GM23338 (cell line): ENCODE results near the gene CFAP157.

Experiments
- CREB1 ChIP-seq: fragments of 250-450 bp; sonication (Bioruptor Pico); IDR thresholded peaks from 2 replicates; pipeline ENCODE4 v1.5.0; 2020; ENCODE audit warnings: low read depth, mild to moderate bottlenecking, moderate library complexity
- EZH2 ChIP-seq: fragments of 200-600 bp; sonication (generic); IDR thresholded peaks from one replicate; pipeline ENCODE4 v1.8.0; 2017; ENCODE audit warnings: antibody characterized with exemption, mild to moderate bottlenecking, low read depth; ENCODE audit not compliant: unreplicated experiment
- EZH2phosphoT487 ChIP-seq: fragments of 200-600 bp; sonication (generic); IDR thresholded peaks from one replicate; pipeline ENCODE4 v1.8.1; 2018; ENCODE audit warnings: antibody characterized with exemption; ENCODE audit not compliant: unreplicated experiment
- JUNB ChIP-seq: IDR thresholded peaks from one replicate; pipeline ENCODE4 v1.6.1; 2016; ENCODE audit warnings: antibody characterized with exemption; ENCODE audit not compliant: unreplicated experiment
- NANOG ChIP-seq: IDR thresholded peaks from 2 replicates; pipeline ENCODE4 v1.6.1; 2016; ENCODE audit warnings: antibody characterized with exemption, borderline replicate concordance
- POLR2AphosphoS5 ChIP-seq: IDR thresholded peaks from 2 replicates; pipeline ENCODE4 v1.6.1; 2016; ENCODE audit warnings: antibody characterized with exemption, low read depth
- STAT1 ChIP-seq: IDR thresholded peaks from one replicate; pipeline ENCODE4 v1.6.1; 2016; ENCODE audit warnings: antibody characterized with exemption; ENCODE audit not compliant: unreplicated experiment
- ZNF114 ChIP-seq: fragments of 250-450 bp; sonication (Bioruptor Pico); IDR thresholded peaks from 2 replicates; pipeline ENCODE4 v1.5.0; 2020; ENCODE audit warnings: mild to moderate bottlenecking, moderate library complexity
- ZNF331 ChIP-seq: fragments of 250-450 bp; sonication (Bioruptor Pico); IDR thresholded peaks from 2 replicates; pipeline ENCODE4 v1.5.0; 2020; ENCODE audit warnings: low read depth, mild to moderate bottlenecking, moderate library complexity
- TF ChIP-seq, protein P1 (sequence below), 2 experiments: fragments of 200-600 bp in 1 of 2; sonication (generic) in 1 of 2; conservative IDR thresholded peaks; 2 replicates each; pipeline versions ENCODE4 v1.5.1 to v1.6.1; 2016 to 2017; ENCODE audit warnings: antibody characterized with exemption in 2 of 2, low read depth in 2 of 2, mild to moderate bottlenecking in 2 of 2, moderate library complexity in 1 of 2
- TF ChIP-seq, protein P2 (sequence below): IDR thresholded peaks from one replicate; pipeline ENCODE4 v1.6.1; 2018; ENCODE audit warnings: antibody characterized with exemption; ENCODE audit not compliant: unreplicated experiment
- TF ChIP-seq, protein P3 (sequence below): IDR thresholded peaks from 2 replicates; pipeline ENCODE4 v1.6.1; 2016; ENCODE audit warnings: antibody characterized with exemption
- TF ChIP-seq, protein P4 (sequence below): fragments of 250-450 bp; sonication (Bioruptor Pico); IDR thresholded peaks from 2 replicates; pipeline ENCODE4 v1.5.0; 2020; ENCODE audit warnings: mild to moderate bottlenecking, moderate library complexity

DNA sequence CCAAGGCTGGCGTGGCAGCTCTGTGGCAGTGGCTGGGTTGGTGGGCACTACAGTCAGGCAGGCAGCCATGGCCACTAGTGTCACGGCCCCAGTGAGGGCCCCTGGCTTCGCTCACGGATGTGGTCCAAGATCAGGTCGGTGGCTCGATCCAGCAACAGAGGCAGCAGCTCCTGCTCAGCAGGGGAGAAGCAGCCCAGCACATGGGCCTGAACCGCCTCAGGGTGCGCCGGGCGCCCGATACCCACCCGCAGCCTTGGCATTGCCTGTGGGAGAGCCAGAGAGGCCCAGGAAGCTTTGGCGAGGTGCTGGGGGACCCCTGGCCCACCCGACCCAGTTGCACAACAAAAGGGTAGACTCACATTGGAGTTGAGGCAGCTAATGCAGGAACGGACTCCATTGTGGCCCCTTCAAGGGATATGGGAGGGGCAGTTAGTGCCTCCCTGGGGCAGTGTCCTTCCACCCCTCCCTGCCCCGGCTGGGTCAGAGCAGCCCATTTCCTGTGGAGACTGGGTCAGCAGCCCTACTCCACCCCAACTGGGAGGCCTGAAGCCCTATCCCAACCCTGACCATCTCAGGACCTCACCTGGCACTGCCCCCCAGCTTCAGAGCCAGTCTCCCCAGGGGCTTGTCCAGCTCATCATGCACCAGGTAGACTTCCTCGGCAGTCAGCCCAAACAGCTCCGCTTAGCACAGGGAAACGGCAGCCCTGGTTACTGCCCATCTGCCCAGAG, 7.4 kb downstream of the CFAP157 start:
- TF ChIP-seq POLR2AphosphoS5 = no peak
- TF ChIP-seq, protein P1, sequence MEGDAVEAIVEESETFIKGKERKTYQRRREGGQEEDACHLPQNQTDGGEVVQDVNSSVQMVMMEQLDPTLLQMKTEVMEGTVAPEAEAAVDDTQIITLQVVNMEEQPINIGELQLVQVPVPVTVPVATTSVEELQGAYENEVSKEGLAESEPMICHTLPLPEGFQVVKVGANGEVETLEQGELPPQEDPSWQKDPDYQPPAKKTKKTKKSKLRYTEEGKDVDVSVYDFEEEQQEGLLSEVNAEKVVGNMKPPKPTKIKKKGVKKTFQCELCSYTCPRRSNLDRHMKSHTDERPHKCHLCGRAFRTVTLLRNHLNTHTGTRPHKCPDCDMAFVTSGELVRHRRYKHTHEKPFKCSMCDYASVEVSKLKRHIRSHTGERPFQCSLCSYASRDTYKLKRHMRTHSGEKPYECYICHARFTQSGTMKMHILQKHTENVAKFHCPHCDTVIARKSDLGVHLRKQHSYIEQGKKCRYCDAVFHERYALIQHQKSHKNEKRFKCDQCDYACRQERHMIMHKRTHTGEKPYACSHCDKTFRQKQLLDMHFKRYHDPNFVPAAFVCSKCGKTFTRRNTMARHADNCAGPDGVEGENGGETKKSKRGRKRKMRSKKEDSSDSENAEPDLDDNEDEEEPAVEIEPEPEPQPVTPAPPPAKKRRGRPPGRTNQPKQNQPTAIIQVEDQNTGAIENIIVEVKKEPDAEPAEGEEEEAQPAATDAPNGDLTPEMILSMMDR (conservative IDR thresholded peaks at IDR 0.05; ENCODE audit: low read depth in 2 of 2) = no peak
- TF ChIP-seq CREB1 (CRISPR knock-in tag) = no peak
- no peak for TF ChIP-seq EZH2
- TF ChIP-seq EZH2phosphoT487 = no peak
- no peak for TF ChIP-seq JUNB
- TF ChIP-seq, protein P2, sequence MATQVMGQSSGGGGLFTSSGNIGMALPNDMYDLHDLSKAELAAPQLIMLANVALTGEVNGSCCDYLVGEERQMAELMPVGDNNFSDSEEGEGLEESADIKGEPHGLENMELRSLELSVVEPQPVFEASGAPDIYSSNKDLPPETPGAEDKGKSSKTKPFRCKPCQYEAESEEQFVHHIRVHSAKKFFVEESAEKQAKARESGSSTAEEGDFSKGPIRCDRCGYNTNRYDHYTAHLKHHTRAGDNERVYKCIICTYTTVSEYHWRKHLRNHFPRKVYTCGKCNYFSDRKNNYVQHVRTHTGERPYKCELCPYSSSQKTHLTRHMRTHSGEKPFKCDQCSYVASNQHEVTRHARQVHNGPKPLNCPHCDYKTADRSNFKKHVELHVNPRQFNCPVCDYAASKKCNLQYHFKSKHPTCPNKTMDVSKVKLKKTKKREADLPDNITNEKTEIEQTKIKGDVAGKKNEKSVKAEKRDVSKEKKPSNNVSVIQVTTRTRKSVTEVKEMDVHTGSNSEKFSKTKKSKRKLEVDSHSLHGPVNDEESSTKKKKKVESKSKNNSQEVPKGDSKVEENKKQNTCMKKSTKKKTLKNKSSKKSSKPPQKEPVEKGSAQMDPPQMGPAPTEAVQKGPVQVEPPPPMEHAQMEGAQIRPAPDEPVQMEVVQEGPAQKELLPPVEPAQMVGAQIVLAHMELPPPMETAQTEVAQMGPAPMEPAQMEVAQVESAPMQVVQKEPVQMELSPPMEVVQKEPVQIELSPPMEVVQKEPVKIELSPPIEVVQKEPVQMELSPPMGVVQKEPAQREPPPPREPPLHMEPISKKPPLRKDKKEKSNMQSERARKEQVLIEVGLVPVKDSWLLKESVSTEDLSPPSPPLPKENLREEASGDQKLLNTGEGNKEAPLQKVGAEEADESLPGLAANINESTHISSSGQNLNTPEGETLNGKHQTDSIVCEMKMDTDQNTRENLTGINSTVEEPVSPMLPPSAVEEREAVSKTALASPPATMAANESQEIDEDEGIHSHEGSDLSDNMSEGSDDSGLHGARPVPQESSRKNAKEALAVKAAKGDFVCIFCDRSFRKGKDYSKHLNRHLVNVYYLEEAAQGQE = no peak
- TF ChIP-seq, protein P3, sequence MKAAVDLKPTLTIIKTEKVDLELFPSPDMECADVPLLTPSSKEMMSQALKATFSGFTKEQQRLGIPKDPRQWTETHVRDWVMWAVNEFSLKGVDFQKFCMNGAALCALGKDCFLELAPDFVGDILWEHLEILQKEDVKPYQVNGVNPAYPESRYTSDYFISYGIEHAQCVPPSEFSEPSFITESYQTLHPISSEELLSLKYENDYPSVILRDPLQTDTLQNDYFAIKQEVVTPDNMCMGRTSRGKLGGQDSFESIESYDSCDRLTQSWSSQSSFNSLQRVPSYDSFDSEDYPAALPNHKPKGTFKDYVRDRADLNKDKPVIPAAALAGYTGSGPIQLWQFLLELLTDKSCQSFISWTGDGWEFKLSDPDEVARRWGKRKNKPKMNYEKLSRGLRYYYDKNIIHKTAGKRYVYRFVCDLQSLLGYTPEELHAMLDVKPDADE = no peak
- TF ChIP-seq ZNF114 (CRISPR knock-in tag) = no peak
- TF ChIP-seq, protein P4, sequence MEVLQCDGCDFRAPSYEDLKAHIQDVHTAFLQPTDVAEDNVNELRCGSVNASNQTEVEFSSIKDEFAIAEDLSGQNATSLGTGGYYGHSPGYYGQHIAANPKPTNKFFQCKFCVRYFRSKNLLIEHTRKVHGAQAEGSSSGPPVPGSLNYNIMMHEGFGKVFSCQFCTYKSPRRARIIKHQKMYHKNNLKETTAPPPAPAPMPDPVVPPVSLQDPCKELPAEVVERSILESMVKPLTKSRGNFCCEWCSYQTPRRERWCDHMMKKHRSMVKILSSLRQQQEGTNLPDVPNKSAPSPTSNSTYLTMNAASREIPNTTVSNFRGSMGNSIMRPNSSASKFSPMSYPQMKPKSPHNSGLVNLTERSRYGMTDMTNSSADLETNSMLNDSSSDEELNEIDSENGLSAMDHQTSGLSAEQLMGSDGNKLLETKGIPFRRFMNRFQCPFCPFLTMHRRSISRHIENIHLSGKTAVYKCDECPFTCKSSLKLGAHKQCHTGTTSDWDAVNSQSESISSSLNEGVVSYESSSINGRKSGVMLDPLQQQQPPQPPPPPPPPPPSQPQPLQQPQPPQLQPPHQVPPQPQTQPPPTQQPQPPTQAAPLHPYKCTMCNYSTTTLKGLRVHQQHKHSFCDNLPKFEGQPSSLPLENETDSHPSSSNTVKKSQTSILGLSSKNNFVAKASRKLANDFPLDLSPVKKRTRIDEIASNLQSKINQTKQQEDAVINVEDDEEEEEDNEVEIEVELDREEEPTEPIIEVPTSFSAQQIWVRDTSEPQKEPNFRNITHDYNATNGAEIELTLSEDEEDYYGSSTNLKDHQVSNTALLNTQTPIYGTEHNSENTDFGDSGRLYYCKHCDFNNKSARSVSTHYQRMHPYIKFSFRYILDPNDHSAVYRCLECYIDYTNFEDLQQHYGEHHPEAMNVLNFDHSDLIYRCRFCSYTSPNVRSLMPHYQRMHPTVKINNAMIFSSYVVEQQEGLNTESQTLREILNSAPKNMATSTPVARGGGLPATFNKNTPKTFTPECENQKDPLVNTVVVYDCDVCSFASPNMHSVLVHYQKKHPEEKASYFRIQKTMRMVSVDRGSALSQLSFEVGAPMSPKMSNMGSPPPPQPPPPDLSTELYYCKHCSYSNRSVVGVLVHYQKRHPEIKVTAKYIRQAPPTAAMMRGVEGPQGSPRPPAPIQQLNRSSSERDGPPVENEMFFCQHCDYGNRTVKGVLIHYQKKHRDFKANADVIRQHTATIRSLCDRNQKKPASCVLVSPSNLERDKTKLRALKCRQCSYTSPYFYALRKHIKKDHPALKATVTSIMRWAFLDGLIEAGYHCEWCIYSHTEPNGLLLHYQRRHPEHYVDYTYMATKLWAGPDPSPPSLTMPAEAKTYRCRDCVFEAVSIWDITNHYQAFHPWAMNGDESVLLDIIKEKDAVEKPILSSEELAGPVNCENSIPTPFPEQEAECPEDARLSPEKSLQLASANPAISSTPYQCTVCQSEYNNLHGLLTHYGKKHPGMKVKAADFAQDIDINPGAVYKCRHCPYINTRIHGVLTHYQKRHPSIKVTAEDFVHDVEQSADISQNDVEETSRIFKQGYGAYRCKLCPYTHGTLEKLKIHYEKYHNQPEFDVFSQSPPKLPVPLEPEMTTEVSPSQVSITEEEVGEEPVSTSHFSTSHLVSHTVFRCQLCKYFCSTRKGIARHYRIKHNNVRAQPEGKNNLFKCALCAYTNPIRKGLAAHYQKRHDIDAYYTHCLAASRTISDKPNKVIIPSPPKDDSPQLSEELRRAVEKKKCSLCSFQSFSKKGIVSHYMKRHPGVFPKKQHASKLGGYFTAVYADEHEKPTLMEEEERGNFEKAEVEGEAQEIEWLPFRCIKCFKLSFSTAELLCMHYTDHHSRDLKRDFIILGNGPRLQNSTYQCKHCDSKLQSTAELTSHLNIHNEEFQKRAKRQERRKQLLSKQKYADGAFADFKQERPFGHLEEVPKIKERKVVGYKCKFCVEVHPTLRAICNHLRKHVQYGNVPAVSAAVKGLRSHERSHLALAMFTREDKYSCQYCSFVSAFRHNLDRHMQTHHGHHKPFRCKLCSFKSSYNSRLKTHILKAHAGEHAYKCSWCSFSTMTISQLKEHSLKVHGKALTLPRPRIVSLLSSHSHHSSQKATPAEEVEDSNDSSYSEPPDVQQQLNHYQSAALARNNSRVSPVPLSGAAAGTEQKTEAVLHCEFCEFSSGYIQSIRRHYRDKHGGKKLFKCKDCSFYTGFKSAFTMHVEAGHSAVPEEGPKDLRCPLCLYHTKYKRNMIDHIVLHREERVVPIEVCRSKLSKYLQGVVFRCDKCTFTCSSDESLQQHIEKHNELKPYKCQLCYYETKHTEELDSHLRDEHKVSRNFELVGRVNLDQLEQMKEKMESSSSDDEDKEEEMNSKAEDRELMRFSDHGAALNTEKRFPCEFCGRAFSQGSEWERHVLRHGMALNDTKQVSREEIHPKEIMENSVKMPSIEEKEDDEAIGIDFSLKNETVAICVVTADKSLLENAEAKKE (CRISPR knock-in tag) = no peak
- TF ChIP-seq ZNF331 = no peak
- no peak for TF ChIP-seq NANOG
- no peak for TF ChIP-seq STAT1
